Prostate gland (tissue), 2 donors: ENCODE results near the gene CNTLN.
"Not testable (repeated sequence)": the region's sequence is repeated elsewhere in the genome, so short reads cannot be mapped to it uniquely, and the experiment has no call there.

Experiments
- POLR2A ChIP-seq: fragments of 450-650 bp; IDR thresholded peaks from one replicate; pipeline ENCODE4 v1.6.1; 2016; ENCODE audit warnings: antibody characterized with exemption, mild to moderate bottlenecking
- TF ChIP-seq, protein P1 (sequence below), 4 experiments: fragments of 200-600 bp in 2 of 4; fragments of 450-650 bp in 2 of 4; sonication (generic) in 2 of 4; IDR thresholded peaks; 1 replicate in 3 of 4; 2 replicates in 1 of 4; pipeline ENCODE4 v1.5.1; 2016 to 2019; ENCODE audit warnings: antibody characterized with exemption in 4 of 4, mild to moderate bottlenecking in 2 of 4, moderate library complexity in 2 of 4

DNA sequence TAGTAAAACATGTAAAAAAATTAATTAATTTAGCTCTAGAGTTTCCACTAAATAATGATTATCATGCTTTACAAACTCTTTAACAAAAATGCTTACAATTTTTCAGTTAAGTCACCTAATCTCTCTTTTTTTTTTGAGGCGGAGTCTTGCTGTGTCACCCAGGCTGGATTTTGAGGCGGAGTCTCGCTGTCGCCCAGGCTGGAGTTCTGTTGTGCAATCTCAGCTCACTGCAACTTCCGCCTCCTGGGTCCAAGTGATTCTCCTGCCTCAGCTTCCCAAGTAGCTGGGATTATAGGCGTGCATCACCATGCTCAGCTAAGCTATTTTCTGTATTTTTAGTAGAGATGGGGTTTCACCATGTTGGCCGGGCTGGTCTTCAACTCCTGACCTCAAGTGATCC is 391.9 kb downstream of the CNTLN start:
- TF ChIP-seq, protein P1, sequence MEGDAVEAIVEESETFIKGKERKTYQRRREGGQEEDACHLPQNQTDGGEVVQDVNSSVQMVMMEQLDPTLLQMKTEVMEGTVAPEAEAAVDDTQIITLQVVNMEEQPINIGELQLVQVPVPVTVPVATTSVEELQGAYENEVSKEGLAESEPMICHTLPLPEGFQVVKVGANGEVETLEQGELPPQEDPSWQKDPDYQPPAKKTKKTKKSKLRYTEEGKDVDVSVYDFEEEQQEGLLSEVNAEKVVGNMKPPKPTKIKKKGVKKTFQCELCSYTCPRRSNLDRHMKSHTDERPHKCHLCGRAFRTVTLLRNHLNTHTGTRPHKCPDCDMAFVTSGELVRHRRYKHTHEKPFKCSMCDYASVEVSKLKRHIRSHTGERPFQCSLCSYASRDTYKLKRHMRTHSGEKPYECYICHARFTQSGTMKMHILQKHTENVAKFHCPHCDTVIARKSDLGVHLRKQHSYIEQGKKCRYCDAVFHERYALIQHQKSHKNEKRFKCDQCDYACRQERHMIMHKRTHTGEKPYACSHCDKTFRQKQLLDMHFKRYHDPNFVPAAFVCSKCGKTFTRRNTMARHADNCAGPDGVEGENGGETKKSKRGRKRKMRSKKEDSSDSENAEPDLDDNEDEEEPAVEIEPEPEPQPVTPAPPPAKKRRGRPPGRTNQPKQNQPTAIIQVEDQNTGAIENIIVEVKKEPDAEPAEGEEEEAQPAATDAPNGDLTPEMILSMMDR (IDR thresholded peaks at IDR 0.05) = not testable (repeated sequence)
- not testable (repeated sequence) for TF ChIP-seq POLR2A
